SK-N-SH treated with all-trans-retinoic acid at 6 μM for 48 hours (cell line): ENCODE data around the gene ATP10B.

Experiments used
- ATAC-seq: fragments of 200-7000 bp; cut with Tn5 transposase; 3 replicates; pipeline ENCODE4 v1.9.1; 2020; ENCODE audit warnings: mild to moderate bottlenecking, moderate library complexity
- CREB5 ChIP-seq: fragments of 250-450 bp; sonication (Bioruptor Pico); IDR thresholded peaks from 2 replicates; pipeline ENCODE4 v1.5.1; 2020; ENCODE audit warnings: low read depth, mild to moderate bottlenecking, moderate library complexity
- CSDC2 ChIP-seq: fragments of 250-450 bp; sonication (Bioruptor Pico); IDR thresholded peaks from 2 replicates; pipeline ENCODE4 v1.5.0; 2020; ENCODE audit warnings: mild to moderate bottlenecking, moderate library complexity
- CSRNP3 ChIP-seq: fragments of 250-450 bp; sonication (Bioruptor Pico); IDR thresholded peaks from 2 replicates; pipeline ENCODE4 v1.5.1; 2021; ENCODE audit warnings: mild to moderate bottlenecking, moderate library complexity
- ISL1 ChIP-seq: fragments of 250-450 bp; sonication (Bioruptor Pico); IDR thresholded peaks from 2 replicates; pipeline ENCODE4 v2.1.2; 2022; ENCODE audit warnings: mild to moderate bottlenecking, moderate library complexity
- OSR1 ChIP-seq: fragments of 250-450 bp; sonication (Bioruptor Pico); IDR thresholded peaks from 2 replicates; pipeline ENCODE4 v1.8.0; 2022; ENCODE audit warnings: moderate library complexity, mild to moderate bottlenecking, inconsistent platforms
- PATZ1 ChIP-seq: fragments of 250-450 bp; sonication (Bioruptor Pico); IDR thresholded peaks from 2 replicates; pipeline ENCODE4 v1.8.0; 2020; ENCODE audit warnings: mild to moderate bottlenecking, moderate library complexity, borderline replicate concordance
- PPARA ChIP-seq: fragments of 250-450 bp; sonication (Bioruptor Pico); IDR thresholded peaks from 2 replicates; pipeline ENCODE4 v1.5.0; 2020; ENCODE audit warnings: mild to moderate bottlenecking, borderline replicate concordance
- SNAI2 ChIP-seq: fragments of 250-450 bp; sonication (Bioruptor Pico); IDR thresholded peaks from 2 replicates; pipeline ENCODE4 v1.5.0; 2020; ENCODE audit warnings: mild to moderate bottlenecking, moderate library complexity
- TCF4 ChIP-seq: fragments of 250-450 bp; sonication (Bioruptor Pico); IDR thresholded peaks from 2 replicates; pipeline ENCODE4 v1.8.0; 2021; ENCODE audit warnings: mild to moderate bottlenecking, moderate library complexity, borderline replicate concordance
- TSHZ2 ChIP-seq: fragments of 250-450 bp; sonication (Bioruptor Pico); IDR thresholded peaks from 2 replicates; pipeline ENCODE4 v1.5.0; 2020; ENCODE audit warnings: mild to moderate bottlenecking, moderate library complexity
- ZC3H10 ChIP-seq: fragments of 250-450 bp; sonication (Bioruptor Pico); IDR thresholded peaks from 2 replicates; pipeline ENCODE4 v1.5.1; 2021; ENCODE audit warnings: mild to moderate bottlenecking, moderate library complexity
- ZFP3 ChIP-seq: fragments of 250-450 bp; sonication (Bioruptor Pico); IDR thresholded peaks from 2 replicates; pipeline ENCODE4 v1.5.0; 2020; ENCODE audit warnings: mild to moderate bottlenecking, moderate library complexity
- ZFP30 ChIP-seq: fragments of 450-650 bp; formaldehyde crosslinking; IDR thresholded peaks from 2 replicates; pipeline ENCODE4 v1.5.0; 2022; ENCODE audit warnings: mild to moderate bottlenecking, moderate library complexity

The ATP10B gene

DNA sequence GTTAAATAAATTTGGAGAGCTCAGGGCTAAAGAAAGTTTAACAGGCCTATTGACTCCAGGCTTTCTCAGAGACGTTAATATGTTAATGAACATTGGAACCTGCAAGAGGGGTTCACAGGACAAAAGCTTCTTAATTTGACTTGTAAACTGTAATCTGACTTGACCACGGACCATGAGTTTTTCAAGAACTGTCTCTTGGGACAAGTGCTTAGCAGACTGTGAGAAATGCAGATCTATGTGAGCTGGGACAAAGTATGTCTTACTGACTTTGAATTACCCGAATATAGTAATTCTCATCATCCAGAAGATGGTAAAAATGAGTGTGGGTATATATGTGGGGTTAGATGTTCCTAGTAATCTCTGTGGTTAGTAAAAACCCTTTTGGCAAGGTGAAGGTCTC, 186.6 kb downstream of the ATP10B start (continued):
- no peak for TF ChIP-seq TSHZ2
- no peak for TF ChIP-seq CREB5

DNA sequence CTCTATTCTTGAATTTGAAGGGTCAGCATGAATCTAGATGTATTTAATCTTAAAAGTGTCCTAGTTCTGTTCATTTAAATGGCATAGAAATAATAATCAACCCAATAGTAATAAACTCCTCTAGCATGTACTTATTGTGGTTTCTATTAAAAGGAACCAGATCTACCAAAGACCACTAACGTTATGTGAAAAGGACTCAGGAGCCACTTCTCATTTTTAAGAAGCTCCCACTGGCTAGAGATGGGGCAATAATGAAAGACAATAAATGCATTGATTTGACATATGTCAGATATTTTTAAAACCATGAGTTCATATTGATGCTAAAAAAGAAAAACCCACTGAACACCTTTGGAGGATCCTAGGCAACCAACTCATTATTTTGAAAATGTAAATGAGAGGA, 191.9 kb downstream of the ATP10B start:
- ATAC-seq, result no peak
- no peak for TF ChIP-seq SNAI2 (CRISPR knock-in tag)
- TF ChIP-seq, all 23 proteins: peak for 0

- TF ChIP-seq ZC3H10 (CRISPR knock-in tag) (no peak), ISL1 (no peak), ZFP3 (CRISPR knock-in tag) (no peak), TCF4 (CRISPR knock-in tag) (no peak), PPARA (no peak), ZFP30 (CRISPR knock-in tag) (no peak), CSDC2 (CRISPR knock-in tag) (no peak), CSRNP3 (no peak), SNAI2 (CRISPR knock-in tag) (no peak), TSHZ2 (no peak), OSR1 (CRISPR knock-in tag) (no peak)
- no peak for ATAC-seq
These were observed 194.2 kb downstream of the ATP10B start for GRCh38 chr5:160657622-160658458.

DNA sequence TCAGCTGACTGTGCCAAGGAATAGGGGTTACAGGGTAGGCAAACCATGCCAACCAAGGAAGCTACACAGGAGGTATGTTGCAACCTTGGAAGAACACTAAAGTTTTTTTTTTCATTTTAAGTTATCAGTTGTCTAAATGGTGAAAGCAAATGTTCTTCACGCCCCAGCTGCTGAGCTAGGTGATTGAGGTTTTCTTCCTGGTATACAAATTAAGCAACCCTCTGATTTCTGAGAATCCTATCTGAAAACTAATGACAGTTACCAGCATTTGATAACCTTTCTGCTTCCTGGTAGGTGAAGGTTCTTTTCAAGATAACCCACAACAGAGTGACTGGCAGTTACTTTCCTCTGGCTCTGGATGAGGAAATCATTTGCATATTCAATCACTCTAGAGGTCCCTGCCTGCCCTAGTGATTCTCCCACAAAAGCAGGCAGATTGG, 194.9 kb downstream of the ATP10B start:
- ATAC-seq, result no peak
- TF ChIP-seq CREB5 (no peak), PATZ1 (CRISPR knock-in tag) (no peak), ZFP30 (CRISPR knock-in tag) (no peak)
